Upper lobe of left lung (tissue), 4 donors: ENCODE data around the gene USP22.

Experiments used
- POLR2A ChIP-seq, 4 donors: fragments of 450-650 bp; IDR thresholded peaks; one replicate each; pipeline ENCODE4 v1.5.1; 2016 to 2017; ENCODE audit warnings: antibody characterized with exemption in 4 of 4, mild to moderate bottlenecking in 2 of 4
- POLR2AphosphoS5 ChIP-seq, 2 donors: sonication (generic); formaldehyde crosslinking; IDR thresholded peaks; one replicate each; pipeline ENCODE4 v1.5.1; 2017; ENCODE audit warnings: antibody characterized with exemption in 2 of 2
- TF ChIP-seq, protein P1 (sequence below), 6 experiments: fragments of 450-650 bp in 4 of 6; fragments of 200-600 bp in 2 of 6; sonication (generic) in 2 of 6; IDR thresholded peaks; one replicate each; pipeline ENCODE4 v1.5.1; 2016 to 2019; ENCODE audit warnings: antibody characterized with exemption in 6 of 6

DNA sequence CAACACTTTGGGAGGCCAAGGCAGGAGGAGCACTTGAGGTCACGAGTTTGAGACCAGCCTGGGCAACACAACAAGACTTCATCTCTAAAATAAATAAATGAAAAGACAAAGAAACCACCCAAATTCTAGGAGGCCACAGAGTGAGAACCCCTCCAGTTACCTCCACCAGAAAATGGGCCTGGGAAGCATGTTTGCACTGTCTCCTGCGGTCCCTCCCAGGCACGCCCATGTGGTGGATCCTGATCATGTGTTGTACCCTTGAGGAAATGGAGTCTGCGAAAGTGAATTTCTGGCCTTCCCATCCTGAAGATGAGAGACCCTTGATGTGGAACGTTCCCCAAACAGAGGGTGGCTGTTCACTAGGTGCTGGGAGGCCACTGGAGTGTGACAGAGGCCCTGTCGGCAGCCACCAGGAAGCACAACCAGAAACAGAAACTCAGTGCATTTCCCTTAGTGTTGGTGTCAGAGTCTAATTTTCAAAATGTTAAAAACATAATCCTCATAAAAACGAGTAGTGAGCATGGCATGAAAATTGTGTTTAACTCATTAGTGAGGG, 19.2 kb upstream of the USP22 start:
- TF ChIP-seq, protein P1, sequence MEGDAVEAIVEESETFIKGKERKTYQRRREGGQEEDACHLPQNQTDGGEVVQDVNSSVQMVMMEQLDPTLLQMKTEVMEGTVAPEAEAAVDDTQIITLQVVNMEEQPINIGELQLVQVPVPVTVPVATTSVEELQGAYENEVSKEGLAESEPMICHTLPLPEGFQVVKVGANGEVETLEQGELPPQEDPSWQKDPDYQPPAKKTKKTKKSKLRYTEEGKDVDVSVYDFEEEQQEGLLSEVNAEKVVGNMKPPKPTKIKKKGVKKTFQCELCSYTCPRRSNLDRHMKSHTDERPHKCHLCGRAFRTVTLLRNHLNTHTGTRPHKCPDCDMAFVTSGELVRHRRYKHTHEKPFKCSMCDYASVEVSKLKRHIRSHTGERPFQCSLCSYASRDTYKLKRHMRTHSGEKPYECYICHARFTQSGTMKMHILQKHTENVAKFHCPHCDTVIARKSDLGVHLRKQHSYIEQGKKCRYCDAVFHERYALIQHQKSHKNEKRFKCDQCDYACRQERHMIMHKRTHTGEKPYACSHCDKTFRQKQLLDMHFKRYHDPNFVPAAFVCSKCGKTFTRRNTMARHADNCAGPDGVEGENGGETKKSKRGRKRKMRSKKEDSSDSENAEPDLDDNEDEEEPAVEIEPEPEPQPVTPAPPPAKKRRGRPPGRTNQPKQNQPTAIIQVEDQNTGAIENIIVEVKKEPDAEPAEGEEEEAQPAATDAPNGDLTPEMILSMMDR (IDR thresholded peaks at IDR 0.05), result no peak
- TF ChIP-seq POLR2A (IDR thresholded peaks at IDR 0.05) (no peak), POLR2AphosphoS5 (IDR thresholded peaks at IDR 0.05) (no peak)
